GM12865 (cell line): ENCODE measurements around the gene AMZ2.
A peak's percentile ranks its signal among the peaks of the same experiment; 100 is the strongest.
"Not testable (repeated sequence)": the region's sequence is repeated elsewhere in the genome, so short reads cannot be mapped to it uniquely, and the experiment has no call there.

ENCODE experiments used
- DNase-seq: peaks from one replicate; pipeline ENCODE4 v3.0.0; 2010; ENCODE audit warnings: low read depth
- H3K4me3 ChIP-seq: 2 replicates; pipeline ENCODE4 v1.5.1; 2011; ENCODE audit warnings: mild to moderate bottlenecking, low read depth, low read length, control low read depth
- CTCF ChIP-seq: IDR thresholded peaks from 2 replicates; pipeline ENCODE4 v1.5.1; 2011; ENCODE audit warnings: low read length, control low read depth, low read depth, inconsistent platforms; ENCODE audit not compliant: insufficient read depth; ENCODE audit errors: missing control alignments

Gene AMZ2

GRCh38 chr17:68205251-68205807 is 42.5 kb upstream of the AMZ2 start:
- H3K4me3 ChIP-seq: peak overlapping the region; percentile 71
- DNase-seq: peak; percentile 94
- TF ChIP-seq CTCF: peak; percentile 89

GRCh38 chr17:68205808-68206720 is 41.8 kb upstream of the AMZ2 start:
- H3K4me3 ChIP-seq: peak overlapping the region; percentile 71
- TF ChIP-seq CTCF: no peak
- DNase-seq: no peak

GRCh38 chr17:68207651-68208253 is 40.1 kb upstream of the AMZ2 start:
- no peak overlapping the region for H3K4me3 ChIP-seq
- DNase-seq: no peak
- no peak for TF ChIP-seq CTCF

GRCh38 chr17:68208651-68209050 is 39.2 kb upstream of the AMZ2 start:
- not testable (repeated sequence) for DNase-seq

GRCh38 chr17:68209191-68209900 is 38.5 kb upstream of the AMZ2 start:
- DNase-seq, H3K4me3 ChIP-seq: not testable (repeated sequence)

More at GRCh38 chr17:68208651-68209050, 39.2 kb upstream of the AMZ2 start:
- not testable (repeated sequence) for H3K4me3 ChIP-seq

- H3K4me3 ChIP-seq: no peak overlapping the region
- DNase-seq: no peak
- no peak for TF ChIP-seq CTCF
Measured at GRCh38 chr17:68210570-68211315, 37.1 kb upstream of the AMZ2 start.

- not testable (repeated sequence) for H3K4me3 ChIP-seq, DNase-seq
Measured at GRCh38 chr17:68213428-68214411, 34.1 kb upstream of the AMZ2 start.

GRCh38 chr17:68215453-68215852 is 32.4 kb upstream of the AMZ2 start:
- not testable (repeated sequence) for DNase-seq, H3K4me3 ChIP-seq

- not testable (repeated sequence) for DNase-seq, H3K4me3 ChIP-seq
Measured at GRCh38 chr17:68219429-68219828, 28.4 kb upstream of the AMZ2 start.

GRCh38 chr17:68220186-68220585 is 27.7 kb upstream of the AMZ2 start:
- DNase-seq, H3K4me3 ChIP-seq: not testable (repeated sequence)

GRCh38 chr17:68220786-68221185 is 27.1 kb upstream of the AMZ2 start:
- not testable (repeated sequence) for DNase-seq, H3K4me3 ChIP-seq
